Epithelial cell of proximal tubule (primary cell): ENCODE results near the gene SLC22A1. TPM values are rescaled to one million over a fixed set of nuclear protein-coding genes. Genes with fewer than 3 reads are reported as not detected.

Experiments used
- DNase-seq: peaks from one replicate; pipeline ENCODE4 v3.0.0-alpha.2; 2011; ENCODE audit warnings: low read depth
- H3K4me3 ChIP-seq: 2 replicates; pipeline ENCODE4 v1.5.1; 2011; ENCODE audit warnings: low read depth, mild to moderate bottlenecking, low read length
- total RNA-seq: library from RNA; depleted of rRNA; stranded (reverse); fragments of >200 nt; gene quantifications from 2 replicates; pipeline ENCODE4 v1.2.3, GENCODE V29; 2015
- TF ChIP-seq, protein P1 (sequence below): conservative IDR thresholded peaks from 2 replicates; pipeline ENCODE4 v1.5.1; 2012; ENCODE audit warnings: low read depth, mild to moderate bottlenecking, low read length

SLC22A1 gene
- total RNA-seq, 1 donor from 2014 or later = 0.12 TPM

DNA sequence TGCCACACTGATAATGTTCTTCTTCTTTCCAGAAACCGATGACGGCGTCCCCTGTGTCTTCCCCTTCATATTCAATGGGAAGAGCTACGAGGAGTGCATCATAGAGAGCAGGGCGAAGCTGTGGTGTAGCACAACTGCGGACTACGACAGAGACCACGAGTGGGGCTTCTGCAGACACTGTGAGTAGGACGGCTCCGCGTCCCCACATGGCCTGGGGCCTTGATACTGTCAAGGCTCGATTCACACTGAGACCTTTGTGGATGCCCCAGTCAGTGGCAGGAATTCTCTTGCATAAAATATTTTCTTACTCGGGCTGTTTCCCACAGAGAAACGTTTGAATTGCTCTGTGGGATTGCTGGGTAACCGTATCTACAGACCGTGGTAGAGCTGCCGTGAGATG lies 41.5 kb upstream of the SLC22A1 start:
- TF ChIP-seq, protein P1, sequence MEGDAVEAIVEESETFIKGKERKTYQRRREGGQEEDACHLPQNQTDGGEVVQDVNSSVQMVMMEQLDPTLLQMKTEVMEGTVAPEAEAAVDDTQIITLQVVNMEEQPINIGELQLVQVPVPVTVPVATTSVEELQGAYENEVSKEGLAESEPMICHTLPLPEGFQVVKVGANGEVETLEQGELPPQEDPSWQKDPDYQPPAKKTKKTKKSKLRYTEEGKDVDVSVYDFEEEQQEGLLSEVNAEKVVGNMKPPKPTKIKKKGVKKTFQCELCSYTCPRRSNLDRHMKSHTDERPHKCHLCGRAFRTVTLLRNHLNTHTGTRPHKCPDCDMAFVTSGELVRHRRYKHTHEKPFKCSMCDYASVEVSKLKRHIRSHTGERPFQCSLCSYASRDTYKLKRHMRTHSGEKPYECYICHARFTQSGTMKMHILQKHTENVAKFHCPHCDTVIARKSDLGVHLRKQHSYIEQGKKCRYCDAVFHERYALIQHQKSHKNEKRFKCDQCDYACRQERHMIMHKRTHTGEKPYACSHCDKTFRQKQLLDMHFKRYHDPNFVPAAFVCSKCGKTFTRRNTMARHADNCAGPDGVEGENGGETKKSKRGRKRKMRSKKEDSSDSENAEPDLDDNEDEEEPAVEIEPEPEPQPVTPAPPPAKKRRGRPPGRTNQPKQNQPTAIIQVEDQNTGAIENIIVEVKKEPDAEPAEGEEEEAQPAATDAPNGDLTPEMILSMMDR = no peak
- no peak overlapping the region for H3K4me3 ChIP-seq
- no peak for DNase-seq

- no peak for DNase-seq
- no peak overlapping the region for H3K4me3 ChIP-seq
- TF ChIP-seq, protein P1 = no peak
These were observed 40.2 kb upstream of the SLC22A1 start for GRCh38 chr6:160081398-160081797.

- TF ChIP-seq, protein P1 = no peak
- H3K4me3 ChIP-seq = no peak overlapping the region
- DNase-seq = no peak
These were observed 39.0 kb upstream of the SLC22A1 start for GRCh38 chr6:160082627-160083026.

DNA sequence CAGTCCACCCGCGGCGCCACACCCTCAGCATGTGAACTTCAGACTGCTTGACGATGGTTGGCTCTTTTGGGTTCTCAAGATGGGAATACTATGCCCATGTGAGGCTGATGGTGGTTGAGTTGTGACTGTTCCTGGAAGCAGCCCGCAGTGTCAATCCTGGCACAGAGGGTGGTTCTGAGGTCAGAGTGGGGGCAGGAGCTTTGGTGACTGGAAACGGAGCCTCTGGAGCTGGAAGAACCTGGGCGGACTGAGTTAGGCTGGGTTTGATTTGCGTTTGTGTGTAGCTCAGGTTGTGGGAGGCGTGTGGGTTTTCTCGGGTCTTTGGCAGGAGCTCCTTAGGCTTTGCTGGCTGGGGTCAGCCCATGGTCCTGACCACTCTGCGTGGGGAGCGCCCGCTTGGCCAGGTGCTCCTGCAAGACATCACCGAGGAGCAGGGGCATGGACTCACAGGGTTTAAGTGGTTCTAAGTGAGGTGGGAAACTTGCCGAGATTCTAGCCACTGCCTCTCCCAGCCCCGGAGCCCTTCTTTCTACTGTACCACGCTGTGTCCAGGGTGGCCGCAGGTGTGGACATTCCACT lies 37.3 kb upstream of the SLC22A1 start:
- TF ChIP-seq, protein P1 = no peak
- DNase-seq = no peak
- no peak overlapping the region for H3K4me3 ChIP-seq

- TF ChIP-seq, protein P1 = no peak
- DNase-seq = no peak
- H3K4me3 ChIP-seq = no peak overlapping the region
These were observed 36.4 kb upstream of the SLC22A1 start for GRCh38 chr6:160085226-160085625.

- H3K4me3 ChIP-seq = no peak overlapping the region
- no peak for DNase-seq
- TF ChIP-seq, protein P1 = no peak
These were observed 35.7 kb upstream of the SLC22A1 start for GRCh38 chr6:160085713-160086505.

DNA sequence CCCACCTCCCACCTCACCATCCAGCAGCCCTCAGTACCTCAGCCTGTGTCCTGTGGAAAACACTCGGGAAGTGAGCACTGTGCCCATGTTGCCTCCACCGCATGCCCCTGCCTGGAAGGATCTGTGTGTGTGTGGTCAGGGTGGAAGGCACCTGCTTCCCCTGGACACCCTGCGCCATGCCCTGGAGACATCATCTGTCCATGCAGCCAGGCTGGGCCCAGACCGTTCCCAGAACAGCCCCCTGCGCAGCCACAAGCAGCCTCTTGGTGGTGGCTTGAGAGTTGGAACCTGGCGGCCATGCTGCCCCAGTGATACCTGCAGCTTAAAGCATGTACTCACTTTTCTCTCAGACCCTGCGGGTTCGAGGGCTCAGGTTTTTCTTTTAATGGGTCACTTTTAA lies 34.9 kb upstream of the SLC22A1 start:
- TF ChIP-seq, protein P1 = no peak
- DNase-seq = no peak

More for the DNA sequence above, 34.9 kb upstream of the SLC22A1 start:
- H3K4me3 ChIP-seq = no peak overlapping the region
